T-helper 22 cell (primary cell): ENCODE measurements around the gene PALB2.
A peak's percentile ranks its signal among the peaks of the same experiment; 100 is the strongest.
"Not testable (repeated sequence)": the region's sequence is repeated elsewhere in the genome, so short reads cannot be mapped to it uniquely, and the experiment has no call there.

Experiments
- DNase-seq: peaks from one replicate; pipeline ENCODE4 v3.0.0-alpha.2; 2020; ENCODE audit warnings: low read depth

PALB2 gene

GRCh38 chr16:23642246-23642774, 1.2 kb upstream of the PALB2 start:
- DNase-seq, result no peak

- no peak for DNase-seq
Observed at GRCh38 chr16:23640615-23640930, 537 bp downstream of the PALB2 start.

- DNase-seq, result no peak
Observed at GRCh38 chr16:23635958-23636357, 5.2 kb downstream of the PALB2 start.

- no peak for DNase-seq
Observed at GRCh38 chr16:23634461-23635036, 6.6 kb downstream of the PALB2 start.

DNA sequence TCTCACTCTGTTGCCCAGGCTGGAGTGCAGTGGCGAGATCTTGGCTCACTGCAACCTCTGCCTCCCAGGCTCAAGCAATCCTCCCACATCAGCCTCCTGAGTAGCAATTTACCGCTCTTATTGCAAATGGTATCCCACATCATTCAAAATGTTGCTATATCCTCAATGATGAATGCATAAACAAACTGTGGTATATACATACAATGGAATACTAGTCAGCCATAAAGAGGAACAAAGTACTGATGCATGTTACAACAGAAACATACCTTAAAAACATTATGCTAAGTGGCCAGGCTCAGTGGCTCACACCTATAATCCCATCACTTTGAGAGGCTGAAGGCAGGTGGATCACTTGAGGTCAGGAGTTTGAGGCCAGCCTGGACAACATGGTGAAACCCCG, 9.2 kb downstream of the PALB2 start:
- DNase-seq, result not testable (repeated sequence)

GRCh38 chr16:23629516-23629915, 11.6 kb downstream of the PALB2 start:
- DNase-seq, result no peak

DNA sequence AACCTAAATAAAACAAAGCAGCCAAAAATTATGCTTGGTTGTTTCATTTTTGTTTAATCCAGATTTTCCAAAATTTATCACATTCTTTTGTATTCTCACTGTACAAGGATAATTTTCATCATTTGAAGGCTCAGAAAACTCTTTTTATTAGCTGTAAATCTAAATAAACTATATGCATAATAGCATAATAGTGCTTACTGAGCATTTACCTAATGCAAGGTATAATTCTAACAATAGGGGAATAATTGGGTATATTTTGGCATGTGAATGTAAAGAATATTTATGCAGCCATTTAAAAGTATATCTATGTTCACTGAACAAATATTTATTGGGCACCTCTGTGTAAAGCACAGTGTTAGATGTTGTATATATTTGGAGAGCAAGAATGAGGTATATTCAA, 17.0 kb downstream of the PALB2 start:
- DNase-seq, result no peak

GRCh38 chr16:23615805-23616204, 25.3 kb downstream of the PALB2 start:
- no peak for DNase-seq

DNA sequence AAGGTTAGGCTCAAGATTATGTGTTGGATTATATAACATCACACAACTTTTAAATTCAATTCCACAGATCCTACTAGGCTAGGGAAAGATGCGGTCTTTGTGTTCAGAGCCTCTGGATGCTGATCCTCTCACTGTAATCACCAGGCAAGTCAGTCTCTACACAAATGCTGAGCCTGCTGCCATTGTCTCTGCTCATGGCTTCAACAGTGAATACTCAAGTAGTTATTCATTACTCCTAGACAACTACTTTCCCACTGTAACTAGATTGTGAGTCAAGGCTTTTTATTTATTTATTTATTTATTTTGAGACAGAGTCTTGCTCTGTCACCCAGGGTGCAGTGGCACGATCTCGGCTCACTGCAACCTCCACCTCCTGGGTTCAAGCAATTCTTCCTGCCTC, 29.2 kb downstream of the PALB2 start:
- no peak for DNase-seq

DNA sequence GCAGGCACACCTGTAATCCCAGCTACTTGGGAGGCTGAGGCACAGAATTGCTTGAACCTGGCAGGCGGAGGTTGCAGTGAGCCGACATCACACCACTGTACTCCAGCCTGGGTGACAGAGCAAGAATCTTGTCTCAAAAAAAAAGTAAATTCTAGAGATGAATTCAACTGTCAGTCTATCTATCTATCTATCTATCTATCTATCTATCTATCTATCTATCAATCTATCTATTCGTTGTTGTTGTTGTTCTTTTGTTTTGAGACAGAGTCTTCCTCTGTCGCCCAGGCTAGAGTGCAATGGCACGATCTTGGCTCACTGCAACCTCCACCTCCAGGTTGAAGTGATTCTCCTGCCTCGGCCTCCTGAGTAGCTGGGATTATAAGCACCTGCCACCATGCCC, 30.2 kb downstream of the PALB2 start:
- not testable (repeated sequence) for DNase-seq

GRCh38 chr16:23609929-23610328, 31.2 kb downstream of the PALB2 start:
- no peak for DNase-seq

GRCh38 chr16:23608194-23608593, 32.9 kb downstream of the PALB2 start:
- DNase-seq, result no peak

GRCh38 chr16:23607726-23608125, 33.4 kb downstream of the PALB2 start:
- no peak for DNase-seq

DNA sequence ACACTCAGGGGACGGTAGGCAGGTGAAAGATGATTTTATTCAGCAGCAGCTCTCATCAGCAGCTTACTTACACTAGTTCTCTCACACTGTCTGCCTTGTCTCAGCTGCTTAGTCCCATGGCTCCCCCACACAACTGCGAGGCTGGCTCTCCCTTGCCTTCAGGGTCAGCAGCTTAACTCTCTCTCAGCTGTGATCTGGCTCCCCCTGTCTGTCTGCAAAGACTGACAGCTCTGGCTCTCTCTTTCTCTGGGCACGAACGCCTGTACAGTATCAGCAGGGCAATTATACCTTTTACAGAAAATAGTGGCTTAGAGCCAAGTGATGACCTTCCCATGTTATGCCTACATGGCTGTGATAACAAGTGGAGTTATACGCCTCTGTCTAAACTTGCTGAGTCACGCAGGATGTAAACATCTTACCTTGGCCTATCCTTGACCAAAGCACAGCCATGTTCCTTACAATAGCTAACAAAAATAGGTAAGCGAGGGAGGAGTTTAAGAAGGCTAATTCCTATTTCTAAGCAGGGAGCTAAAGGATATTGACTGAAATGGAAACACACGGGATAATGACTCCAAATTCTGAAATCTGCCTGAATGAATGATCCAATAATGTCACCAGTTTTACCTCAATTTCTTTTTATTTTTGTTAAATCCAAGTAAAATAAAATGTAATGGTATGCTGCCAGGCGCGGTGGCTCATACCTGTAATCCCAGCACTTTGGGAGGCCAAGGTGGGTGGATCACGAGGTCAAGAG, 43.9 kb downstream of the PALB2 start:
- DNase-seq, result no peak

DNA sequence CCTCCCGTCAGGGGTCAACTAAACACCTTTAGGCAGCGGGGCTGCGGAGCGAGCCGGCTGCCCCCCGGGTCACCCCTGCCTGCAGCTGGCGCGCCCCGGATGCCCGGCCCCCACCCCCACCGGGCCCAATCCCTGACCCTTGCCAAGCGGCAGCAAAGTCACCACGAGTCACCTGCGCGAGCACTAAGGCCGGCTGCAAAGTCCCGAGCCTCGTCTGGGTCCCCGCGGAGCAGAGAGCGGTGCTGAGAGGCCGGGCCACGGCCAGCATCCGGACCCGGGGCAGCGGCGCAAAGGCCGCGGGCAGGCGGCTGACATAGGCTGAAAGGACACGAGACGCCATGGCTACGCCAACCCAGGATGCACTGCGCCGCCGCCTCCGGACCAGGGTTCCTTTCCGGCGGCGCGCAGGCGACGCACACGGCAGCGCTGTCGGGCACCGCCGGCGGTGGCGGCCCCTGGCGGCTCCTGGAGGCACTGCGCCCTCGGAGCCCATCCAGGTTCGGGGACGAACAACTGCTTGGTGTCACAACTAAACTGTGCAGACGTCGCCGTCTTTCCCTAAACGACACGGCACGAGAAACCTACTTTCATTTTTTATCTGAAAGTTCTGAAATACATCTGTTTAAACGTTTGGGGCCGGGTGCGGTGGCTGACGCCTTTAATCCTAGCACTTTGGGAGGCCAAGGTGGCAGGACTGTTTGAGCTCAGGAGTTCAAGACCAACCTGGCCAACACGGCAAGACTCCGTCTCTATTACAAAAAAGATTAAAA, 45.0 kb downstream of the PALB2 start, which contains the start of gene NDUFAB1:
Gene NDUFAB1, minus strand, starts transcription at position 366 of the 770 bp plus-strand sequence. Its CDS starts 26 bp downstream, at position 340.
- DNase-seq, result peak; percentile 80

- no peak for DNase-seq
Observed at GRCh38 chr16:23595246-23595950, 45.7 kb downstream of the PALB2 start.

DNA sequence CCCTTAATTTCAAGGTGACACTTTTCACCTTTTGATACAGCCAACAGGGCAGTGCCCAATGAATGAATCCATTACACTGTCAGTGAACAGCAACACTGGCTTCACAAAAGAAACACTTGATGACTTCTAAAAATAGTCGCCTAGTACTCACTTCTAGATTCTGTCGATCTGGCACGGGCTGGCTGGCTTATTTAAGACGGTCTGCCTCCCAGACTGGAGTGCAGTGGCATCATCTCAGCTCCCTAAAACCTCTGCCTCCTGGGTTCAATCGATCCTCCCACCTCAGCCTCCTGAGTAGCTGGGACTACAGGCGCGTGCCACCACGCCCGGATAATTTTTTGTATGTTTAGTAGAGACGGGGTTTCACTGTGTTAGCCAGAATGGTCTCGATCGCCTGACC, 46.9 kb downstream of the PALB2 start:
- DNase-seq, result no peak

GRCh38 chr16:23590181-23590580, 50.9 kb downstream of the PALB2 start:
- DNase-seq, result no peak

GRCh38 chr16:23587726-23588125, 53.4 kb downstream of the PALB2 start:
- DNase-seq, result no peak

DNA sequence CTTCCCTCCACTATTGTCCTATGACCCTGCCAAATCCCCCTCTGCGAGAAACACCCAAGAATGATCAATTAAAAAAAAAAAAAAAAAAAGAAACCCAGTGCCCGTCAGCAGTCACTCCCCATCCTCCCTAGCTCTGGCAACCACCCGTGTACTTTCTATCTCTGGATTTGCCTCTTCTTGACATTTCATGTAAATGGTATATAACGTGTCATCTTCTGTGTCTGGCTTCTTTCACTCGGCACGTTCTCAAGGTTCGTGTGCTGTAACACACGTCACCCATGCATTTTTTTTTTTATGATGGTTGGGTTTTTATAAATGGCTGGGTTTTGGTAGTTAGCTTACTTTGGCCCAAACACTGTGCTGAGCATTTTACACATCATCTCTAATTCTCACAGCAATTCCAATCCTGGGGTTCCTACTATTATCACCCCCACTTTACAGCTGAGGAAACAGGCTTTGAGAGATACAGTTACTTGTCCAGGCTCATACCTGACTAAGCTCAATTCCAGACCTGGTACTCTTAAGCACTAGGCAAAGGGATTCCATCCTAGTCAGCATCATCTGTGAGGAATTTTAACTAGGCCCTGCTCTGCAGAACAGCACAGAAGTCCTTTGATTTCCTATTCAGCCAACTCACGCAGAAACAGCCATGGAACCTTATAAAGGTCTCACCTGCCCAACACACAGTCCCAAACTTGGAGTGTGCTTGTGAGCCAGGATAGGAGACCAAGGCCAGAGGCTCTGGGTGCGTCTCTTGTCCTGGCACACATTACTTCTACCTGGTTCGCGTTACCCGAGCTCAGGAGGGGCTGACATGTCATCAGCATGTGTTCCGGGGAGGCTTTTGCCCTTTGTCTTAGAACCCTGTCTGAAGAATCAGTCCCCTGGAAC, 56.7 kb downstream of the PALB2 start:
- no peak for DNase-seq

DNA sequence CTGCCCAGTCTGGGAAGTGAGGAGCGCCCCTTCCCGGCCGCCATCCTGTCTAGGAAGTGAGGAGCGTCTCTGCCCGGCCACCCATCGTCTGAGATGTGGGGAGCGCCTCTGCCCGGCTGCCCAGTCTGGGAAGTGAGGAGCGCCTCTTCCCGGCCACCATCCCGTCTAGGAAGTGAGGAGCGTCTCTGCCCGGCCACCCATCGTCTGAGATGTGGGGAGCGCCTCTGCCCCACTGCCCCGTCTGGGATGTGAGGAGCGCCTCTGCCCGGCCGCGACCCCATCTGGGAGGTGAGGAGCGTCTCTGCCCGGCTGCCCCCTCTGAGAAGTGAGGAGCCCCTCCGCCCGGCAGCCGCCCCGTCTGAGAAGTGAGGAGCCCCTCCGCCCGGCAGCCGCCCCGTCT, 57.8 kb downstream of the PALB2 start:
- DNase-seq, result not testable (repeated sequence)
